GM18909 (cell line): ENCODE data around the gene LRRFIP1.
"Not testable (repeated sequence)": the region's sequence is repeated elsewhere in the genome, so short reads cannot be mapped to it uniquely, and the experiment has no call there.

Source experiments
- ATAC-seq: cut with Tn5 transposase; IDR thresholded peaks from one replicate; pipeline ENCODE4 v1.9.1; 2021; ENCODE audit warnings: mild to moderate bottlenecking; ENCODE audit not compliant: unreplicated experiment, poor library complexity

The LRRFIP1 gene

GRCh38 chr2:237660381-237660900 lies 33.1 kb downstream of the LRRFIP1 start:
- ATAC-seq, result no peak

- ATAC-seq, result no peak
Measured at GRCh38 chr2:237661270-237661669, 33.9 kb downstream of the LRRFIP1 start.

GRCh38 chr2:237661799-237662328 lies 34.5 kb downstream of the LRRFIP1 start:
- no peak for ATAC-seq

GRCh38 chr2:237662671-237663093 lies 35.3 kb downstream of the LRRFIP1 start:
- no peak for ATAC-seq

- ATAC-seq, result no peak
Measured at GRCh38 chr2:237663517-237664110, 36.2 kb downstream of the LRRFIP1 start.

- ATAC-seq, result no peak
Measured at GRCh38 chr2:237664151-237664550, 36.8 kb downstream of the LRRFIP1 start.

- no peak for ATAC-seq
Measured at GRCh38 chr2:237665713-237666143, 38.3 kb downstream of the LRRFIP1 start.

GRCh38 chr2:237666606-237667005 lies 39.2 kb downstream of the LRRFIP1 start:
- ATAC-seq, result no peak

GRCh38 chr2:237667050-237667576 lies 39.7 kb downstream of the LRRFIP1 start:
- not testable (repeated sequence) for ATAC-seq

GRCh38 chr2:237667893-237668292 lies 40.5 kb downstream of the LRRFIP1 start:
- ATAC-seq, result no peak

- no peak for ATAC-seq
Measured at GRCh38 chr2:237668440-237668839, 41.1 kb downstream of the LRRFIP1 start.

GRCh38 chr2:237669283-237669627 lies 41.9 kb downstream of the LRRFIP1 start:
- no peak for ATAC-seq

GRCh38 chr2:237669628-237670392 lies 42.4 kb downstream of the LRRFIP1 start:
- ATAC-seq, result no peak

- no peak for ATAC-seq
Measured at GRCh38 chr2:237670641-237671040, 43.3 kb downstream of the LRRFIP1 start.

GRCh38 chr2:237671466-237672138 lies 44.2 kb downstream of the LRRFIP1 start:
- ATAC-seq, result no peak

GRCh38 chr2:237672731-237673129 lies 45.3 kb downstream of the LRRFIP1 start:
- ATAC-seq, result no peak

GRCh38 chr2:237673130-237674001 lies 46.0 kb downstream of the LRRFIP1 start:
- ATAC-seq, result peak; percentile 33

- ATAC-seq, result peak; percentile 89
Measured at GRCh38 chr2:237674731-237675276, 47.4 kb downstream of the LRRFIP1 start.

GRCh38 chr2:237675316-237675715 lies 47.9 kb downstream of the LRRFIP1 start:
- ATAC-seq, result no peak
